ENCODE data around the gene OGFRL1. TPM values are rescaled to one million over a fixed set of nuclear protein-coding genes. Genes with fewer than 3 reads are reported as not detected.

Gene OGFRL1
- total and polyA plus RNA-seq, 2 of the 4 experiments (the other 2 are of a cell fraction) = 5.4 to 5.7 TPM

DNA sequence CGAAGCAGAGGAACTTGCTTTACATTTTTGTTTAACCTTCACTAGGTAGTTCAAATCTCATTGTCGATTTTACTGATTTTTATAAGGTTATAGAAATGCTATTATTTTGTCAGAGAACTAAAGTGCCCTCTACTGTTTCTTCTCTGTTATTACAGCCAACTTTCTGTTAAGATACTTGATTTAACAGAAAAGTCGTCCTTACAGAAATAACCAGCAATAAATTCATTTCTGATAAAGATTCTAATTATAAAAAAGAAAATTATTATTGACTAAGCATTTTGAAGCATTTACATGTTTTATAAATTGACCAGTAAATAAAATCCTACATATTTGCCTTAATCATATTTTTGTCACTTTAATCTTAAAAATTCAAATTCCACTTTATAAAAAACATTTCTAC, 60.8 kb downstream of the OGFRL1 start:
- CTCF ChIA-PET = interaction anchor here (1.2 kb wide), 1 partner anchor 17 kb away, joined by 5 read pairs; no protein-coding TSS in a partner anchor
- peak; percentile 62 for DNase-seq
- H4K5ac ChIP-seq (ENCODE audit: low read depth, low read length) = no peak overlapping the region

More for the DNA sequence above, 60.8 kb downstream of the OGFRL1 start:
- TF ChIP-seq, protein P1, sequence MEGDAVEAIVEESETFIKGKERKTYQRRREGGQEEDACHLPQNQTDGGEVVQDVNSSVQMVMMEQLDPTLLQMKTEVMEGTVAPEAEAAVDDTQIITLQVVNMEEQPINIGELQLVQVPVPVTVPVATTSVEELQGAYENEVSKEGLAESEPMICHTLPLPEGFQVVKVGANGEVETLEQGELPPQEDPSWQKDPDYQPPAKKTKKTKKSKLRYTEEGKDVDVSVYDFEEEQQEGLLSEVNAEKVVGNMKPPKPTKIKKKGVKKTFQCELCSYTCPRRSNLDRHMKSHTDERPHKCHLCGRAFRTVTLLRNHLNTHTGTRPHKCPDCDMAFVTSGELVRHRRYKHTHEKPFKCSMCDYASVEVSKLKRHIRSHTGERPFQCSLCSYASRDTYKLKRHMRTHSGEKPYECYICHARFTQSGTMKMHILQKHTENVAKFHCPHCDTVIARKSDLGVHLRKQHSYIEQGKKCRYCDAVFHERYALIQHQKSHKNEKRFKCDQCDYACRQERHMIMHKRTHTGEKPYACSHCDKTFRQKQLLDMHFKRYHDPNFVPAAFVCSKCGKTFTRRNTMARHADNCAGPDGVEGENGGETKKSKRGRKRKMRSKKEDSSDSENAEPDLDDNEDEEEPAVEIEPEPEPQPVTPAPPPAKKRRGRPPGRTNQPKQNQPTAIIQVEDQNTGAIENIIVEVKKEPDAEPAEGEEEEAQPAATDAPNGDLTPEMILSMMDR (conservative IDR thresholded peaks at IDR 0.05; ENCODE audit: low read depth, low read length) = peak; percentile 80
- TF ChIP-seq SMC3 (IDR thresholded peaks at IDR 0.05; ENCODE audit: low read depth, low read length) (peak; percentile 76), RAD21 (IDR thresholded peaks at IDR 0.05; ENCODE audit: low read length) (peak; percentile 73), NFE2L2 (IDR thresholded peaks at IDR 0.05; ENCODE audit: low read depth, low read length) (no peak)
- no peak overlapping the region for H3K4me2 ChIP-seq (ENCODE audit: low read depth, low read length)
- no peak overlapping the region for H4K8ac ChIP-seq (ENCODE audit: low read depth in 2 of 2, low read length in 2 of 2)
- intact Hi-C loops (cut with micrococcal nuclease) (loop anchor here (1.0 to 5.0 kb wide), 3 partner anchors 57 to 337 kb away; no protein-coding TSS in a partner anchor), dilution Hi-C loops (cut with HindIII; ENCODE audit: low sequenced_read_pairs, unreplicated experiment) (no loop called here), in situ Hi-C loops (cut with MboI; ENCODE audit: low sequenced_read_pairs) (no loop called here)
- no peak overlapping the region for H3K56ac ChIP-seq (ENCODE audit: extremely low read depth, insufficient read depth, low read length)
- H3K4me3 ChIP-seq (ENCODE audit: insufficient read depth, low read depth, low read length) = no peak overlapping the region
- H3K23ac ChIP-seq (ENCODE audit: low read depth, low read length) = no peak overlapping the region
- H2BK5ac ChIP-seq (ENCODE audit: low read depth, low read length, poor library complexity, severe bottlenecking) = peak overlapping the region; percentile 74
- peak; percentile 65 for ATAC-seq (ENCODE audit: low read depth)
- H3K9me3 ChIP-seq (ENCODE audit: control insufficient read depth, insufficient read depth, low read length) = no peaks in the 10 kb centered on the region
- WGBS, 2 experiments (ENCODE audit: extremely low coverage in 2 of 2, insufficient read length in 1 of 2) = no CpG with 5 or more reads among the region's 3 CpGs
- H3K27ac ChIP-seq (ENCODE audit: insufficient read depth, low read length) = no peak overlapping the region
- H2BK15ac ChIP-seq (ENCODE audit: low read depth, low read length) = no peak overlapping the region
- 0 out of 4 replicates have a peak, but pooled peaks cover 3 to 5% of the 10 kb centered on the region in 2 experiments for H3K79me1 ChIP-seq (ENCODE audit: low read depth in 1 of 2, low read length in 2 of 2)
- POLR2A ChIA-PET (ENCODE audit: unreplicated experiment) = no interaction called here
- H3K4ac ChIP-seq (ENCODE audit: low read depth, low read length) = no peak overlapping the region
- H3K4me1 ChIP-seq (ENCODE audit: control insufficient read depth, insufficient read depth, low read length) = peaks cover 7% of the 10 kb centered on the region
- H2AK5ac ChIP-seq (ENCODE audit: low read depth, low read length) = no peak overlapping the region
- no peak overlapping the region for H3K9ac ChIP-seq (ENCODE audit: low read depth, low read length)
- H3K18ac ChIP-seq (ENCODE audit: low read depth, low read length) = no peak overlapping the region
- H3K14ac ChIP-seq (replicated peaks; ENCODE audit: low read depth, low read length) = no peak overlapping the region
- no peak overlapping the region for H4K91ac ChIP-seq (ENCODE audit: insufficient read depth, low read depth, low read length)
- H4K20me1 ChIP-seq (ENCODE audit: insufficient read depth, low read length) = no peaks in the 10 kb centered on the region
- peaks cover 4% of the 10 kb centered on the region for H3K9me1 ChIP-seq (ENCODE audit: insufficient read depth, low read length)
- no peak overlapping the region for H2AK9ac ChIP-seq (replicated peaks; ENCODE audit: low read depth, low read length, poor library complexity)
- no peak overlapping the region for H2BK120ac ChIP-seq (ENCODE audit: low read depth, low read length)
- H3K27me3 ChIP-seq (ENCODE audit: control insufficient read depth, insufficient read depth, low read length) = no peaks in the 10 kb centered on the region
- H2BK20ac ChIP-seq (ENCODE audit: low read depth, low read length) = no peak overlapping the region
- H2AFZ ChIP-seq (replicated peaks; ENCODE audit: low read length, poor library complexity) = no peak overlapping the region
- H3K36me3 ChIP-seq (ENCODE audit: control insufficient read depth, insufficient read depth, low read length) = no peaks in the 10 kb centered on the region
- no TSS peak for BruUV-seq (replicated peaks)
